H9 (cell line): ENCODE data around the gene FBXL7. TPM values are rescaled to one million over a fixed set of nuclear protein-coding genes. Genes with fewer than 3 reads are reported as not detected.

Experiments used
- DNase-seq: peaks from one replicate; pipeline ENCODE4 v3.0.0-alpha.2; 2017
- H2AFZ ChIP-seq: one replicate; pipeline ENCODE4 v1.6.1; 2013; ENCODE audit warnings: mild to moderate bottlenecking, low read length, control low read depth, moderate library complexity
- H2AK5ac ChIP-seq: 2 replicates; pipeline ENCODE4 v1.6.1; 2013; ENCODE audit warnings: low read length, control low read depth, mixed read lengths; ENCODE audit not compliant: insufficient read length
- H2BK120ac ChIP-seq: one replicate; pipeline ENCODE4 v1.6.1; 2013; ENCODE audit warnings: low read depth, mild to moderate bottlenecking, low read length, control low read depth, inconsistent platforms; ENCODE audit not compliant: poor library complexity, severe bottlenecking
- H2BK12ac ChIP-seq: 2 replicates; pipeline ENCODE4 v1.6.1; 2013; ENCODE audit warnings: low read length, control low read depth, mixed read lengths, low read depth; ENCODE audit not compliant: insufficient read length
- H2BK15ac ChIP-seq: 2 replicates; pipeline ENCODE4 v1.6.1; 2013; ENCODE audit warnings: low read depth, low read length, control low read depth
- H2BK20ac ChIP-seq: one replicate; pipeline ENCODE4 v1.6.1; 2013; ENCODE audit warnings: low read depth, mild to moderate bottlenecking, low read length, control low read depth, inconsistent platforms; ENCODE audit not compliant: poor library complexity, severe bottlenecking
- H2BK5ac ChIP-seq: 2 replicates; pipeline ENCODE4 v1.6.1; 2013; ENCODE audit warnings: low read length, control low read depth, mixed read lengths; ENCODE audit not compliant: insufficient read length
- H3K14ac ChIP-seq: 2 replicates; pipeline ENCODE4 v1.6.1; 2013; ENCODE audit warnings: low read length, control low read depth; ENCODE audit not compliant: insufficient read depth
- H3K18ac ChIP-seq: 2 replicates; pipeline ENCODE4 v1.6.1; 2013; ENCODE audit warnings: low read depth, mild to moderate bottlenecking, mixed read lengths, low read length, control low read depth; ENCODE audit not compliant: insufficient read length
- H3K23ac ChIP-seq: 2 replicates; pipeline ENCODE4 v1.6.1; 2013; ENCODE audit warnings: low read length, control low read depth, mixed read lengths, low read depth; ENCODE audit not compliant: insufficient read length
- H3K23me2 ChIP-seq: 2 replicates; pipeline ENCODE4 v1.6.1; 2013; ENCODE audit warnings: low read depth, mild to moderate bottlenecking, mixed read lengths, low read length, control low read depth; ENCODE audit not compliant: insufficient read length, poor library complexity, severe bottlenecking
- H3K27ac ChIP-seq: 2 replicates; pipeline ENCODE4 v1.5.1; 2013; ENCODE audit warnings: low read length, control low read depth, mixed read lengths, low read depth; ENCODE audit not compliant: insufficient read length
- H3K27me3 ChIP-seq: 2 replicates; pipeline ENCODE4 v1.6.1; 2013; ENCODE audit warnings: low read length, control low read depth, inconsistent platforms; ENCODE audit not compliant: insufficient read depth
- H3K4ac ChIP-seq: 2 replicates; pipeline ENCODE4 v1.6.1; 2013; ENCODE audit warnings: low read depth, mild to moderate bottlenecking, control low read depth, inconsistent platforms, low read length, moderate library complexity
- H3K4me1 ChIP-seq: 2 replicates; pipeline ENCODE4 v1.6.1; 2013; ENCODE audit warnings: low read length, control low read depth, inconsistent platforms; ENCODE audit not compliant: insufficient read depth
- H3K4me2 ChIP-seq: 2 replicates; pipeline ENCODE4 v1.6.1; 2013; ENCODE audit warnings: low read length, control low read depth, mixed read lengths; ENCODE audit not compliant: insufficient read length, insufficient read depth
- H3K56ac ChIP-seq: 2 replicates; pipeline ENCODE4 v1.6.1; 2013; ENCODE audit warnings: low read depth, mild to moderate bottlenecking, mixed read lengths, low read length, control low read depth; ENCODE audit not compliant: insufficient read length
- H3K79me1 ChIP-seq: 2 replicates; pipeline ENCODE4 v1.6.1; 2013; ENCODE audit warnings: low read depth, mild to moderate bottlenecking, moderate library complexity, low read length, control low read depth, inconsistent platforms; ENCODE audit not compliant: insufficient read depth, poor library complexity, severe bottlenecking
- H3K79me2 ChIP-seq: 2 replicates; pipeline ENCODE4 v1.6.1; 2013; ENCODE audit warnings: low read length, control low read depth, inconsistent platforms; ENCODE audit not compliant: insufficient read depth
- H3K9ac ChIP-seq: 2 replicates; pipeline ENCODE4 v1.6.1; 2013; ENCODE audit warnings: low read length, control low read depth, mixed read lengths; ENCODE audit not compliant: insufficient read length; ENCODE audit errors: extremely low read depth
- H3K9me3 ChIP-seq: one replicate; pipeline ENCODE4 v1.6.1; 2013; ENCODE audit warnings: low read depth, low read length, inconsistent platforms; ENCODE audit not compliant: control insufficient read depth
- H3T11ph ChIP-seq: one replicate; pipeline ENCODE4 v1.6.1; 2013; ENCODE audit warnings: mild to moderate bottlenecking, low read length, control low read depth, inconsistent platforms
- H4K20me1 ChIP-seq: one replicate; pipeline ENCODE4 v1.6.1; 2013; ENCODE audit not compliant: control insufficient read depth, insufficient read length, insufficient read depth
- H4K5ac ChIP-seq: 2 replicates; pipeline ENCODE4 v1.6.1; 2013; ENCODE audit warnings: low read depth, mild to moderate bottlenecking, mixed read lengths, low read length, control low read depth; ENCODE audit not compliant: insufficient read length
- H4K8ac ChIP-seq: replicated peaks from 2 replicates; pipeline ENCODE4 v1.6.1; 2013; ENCODE audit warnings: low read length, control low read depth, mixed read lengths, low read depth; ENCODE audit not compliant: insufficient read length
- H4K91ac ChIP-seq: 2 replicates; pipeline ENCODE4 v1.6.1; 2013; ENCODE audit warnings: low read depth, mild to moderate bottlenecking, moderate library complexity, mixed read lengths, low read length, control low read depth; ENCODE audit not compliant: insufficient read length
- H3K27ac Mint-ChIP-seq, 3 experiments: 2 replicates in 2 of 3; 3 replicates in 1 of 3; pipeline ENCODE4 v1.8.0; 2020 to 2021; ENCODE audit warnings: mixed read lengths in 3 of 3, mild to moderate bottlenecking in 1 of 3, moderate library complexity in 1 of 3
- H3K27me3 Mint-ChIP-seq: 2 replicates; pipeline ENCODE4 v1.8.0; 2021; ENCODE audit warnings: low read depth, mild to moderate bottlenecking, moderate library complexity, mixed read lengths
- H3K36me3 Mint-ChIP-seq, 3 experiments: 2 replicates in 2 of 3; 3 replicates in 1 of 3; pipeline ENCODE4 v1.8.0; 2020 to 2021; ENCODE audit warnings: low read depth in 3 of 3, mixed read lengths in 3 of 3; ENCODE audit not compliant: insufficient read depth in 1 of 3
- H3K4me1 Mint-ChIP-seq, 2 experiments: 2 replicates each; pipeline ENCODE4 v1.8.0; 2020; ENCODE audit warnings: mixed read lengths in 2 of 2
- H3K4me3 Mint-ChIP-seq, 2 experiments: 2 replicates in 1 of 2; 3 replicates in 1 of 2; pipeline ENCODE4 v1.8.0; 2020 to 2021; ENCODE audit warnings: mild to moderate bottlenecking in 2 of 2, mixed read lengths in 2 of 2, moderate library complexity in 1 of 2
- H3K9me3 Mint-ChIP-seq, 2 experiments: 2 replicates in 1 of 2; 3 replicates in 1 of 2; pipeline ENCODE4 v1.8.0; 2020; ENCODE audit warnings: mild to moderate bottlenecking in 2 of 2, mixed read lengths in 2 of 2, moderate library complexity in 1 of 2
- WGBS: extraction: QIAGEN DNeasy Blood & Tissue Kit; methylation state at CpG from one replicate; pipeline ENCODE4 v1.1.7; 2013; ENCODE audit warnings: missing lambda C conversion rate, low lambda C conversion rate, mixed read lengths; ENCODE audit not compliant: insufficient read length; ENCODE audit errors: extremely low coverage; 5-methylcytosine and 5-hydroxymethylcytosine counted together
- total RNA-seq: library from RNA; stranded (reverse); gene quantifications from 2 replicates; pipeline ENCODE4 v1.2.1, GENCODE V29; 2021
- TF ChIP-seq, protein P1 (sequence below): fragments of 200-600 bp; sonication (generic); conservative IDR thresholded peaks from 3 replicates; pipeline ENCODE4 v1.8.0; 2021; ENCODE audit warnings: antibody characterized with exemption, mild to moderate bottlenecking

Gene FBXL7
- total RNA-seq, 1 experiment from 2014 or later: 14.6 TPM

DNA sequence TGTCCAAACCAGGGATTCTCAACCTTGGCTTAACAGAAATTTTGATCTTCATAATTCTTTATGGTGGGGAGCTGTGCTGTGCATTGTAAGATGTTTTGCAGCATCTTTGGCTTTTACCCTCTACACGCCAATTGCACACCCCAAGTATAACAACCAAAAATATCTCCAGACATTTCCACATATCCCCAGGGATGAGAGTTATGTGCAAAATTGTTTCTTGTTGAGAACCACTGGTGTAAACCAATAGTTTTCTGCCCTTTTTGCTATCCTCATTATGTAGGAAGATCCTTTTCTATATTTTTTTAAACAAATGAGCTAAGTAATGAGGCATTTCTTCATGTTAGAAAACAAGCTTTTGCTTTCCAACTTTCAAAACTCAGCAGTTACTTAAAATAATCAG is 189.9 kb downstream of the FBXL7 start:
- H3K9ac ChIP-seq: no peak overlapping the region
- no peak overlapping the region for H2BK20ac ChIP-seq
- Mint-ChIP-seq H3K36me3 (peaks cover 0 to 1% (median 0%) of the 10 kb centered on the region in 3 experiments; a peak in 1 of 7 replicates), H3K4me1 (peaks cover 35 to 40% of the 10 kb centered on the region in 2 experiments), H3K9me3 (0 out of 5 replicates have a peak, but pooled peaks cover 0 to 2% of the 10 kb centered on the region in 2 experiments), H3K27ac (no peak overlapping the region), H3K4me3 (no peak overlapping the region), H3K27me3 (no peaks in the 10 kb centered on the region)
- no peak overlapping the region for H3K27ac ChIP-seq
- H2AFZ ChIP-seq: no peak overlapping the region
- H2BK12ac ChIP-seq: no peak overlapping the region
- H3K23ac ChIP-seq: no peak overlapping the region
- H3K4ac ChIP-seq: no peak overlapping the region
- peaks cover 9% of the 10 kb centered on the region; the same call in 1 of the 2 replicates for H3K4me1 ChIP-seq
- H3T11ph ChIP-seq: no peak overlapping the region
- no peak overlapping the region for H2BK15ac ChIP-seq
- H4K20me1 ChIP-seq: no peaks in the 10 kb centered on the region
- no peak overlapping the region for H2BK120ac ChIP-seq
- H3K23me2 ChIP-seq: no peaks in the 10 kb centered on the region
- no peak overlapping the region for H4K91ac ChIP-seq
- H3K79me1 ChIP-seq: no peaks in the 10 kb centered on the region
- H3K27me3 ChIP-seq: no peaks in the 10 kb centered on the region
- TF ChIP-seq, protein P1, sequence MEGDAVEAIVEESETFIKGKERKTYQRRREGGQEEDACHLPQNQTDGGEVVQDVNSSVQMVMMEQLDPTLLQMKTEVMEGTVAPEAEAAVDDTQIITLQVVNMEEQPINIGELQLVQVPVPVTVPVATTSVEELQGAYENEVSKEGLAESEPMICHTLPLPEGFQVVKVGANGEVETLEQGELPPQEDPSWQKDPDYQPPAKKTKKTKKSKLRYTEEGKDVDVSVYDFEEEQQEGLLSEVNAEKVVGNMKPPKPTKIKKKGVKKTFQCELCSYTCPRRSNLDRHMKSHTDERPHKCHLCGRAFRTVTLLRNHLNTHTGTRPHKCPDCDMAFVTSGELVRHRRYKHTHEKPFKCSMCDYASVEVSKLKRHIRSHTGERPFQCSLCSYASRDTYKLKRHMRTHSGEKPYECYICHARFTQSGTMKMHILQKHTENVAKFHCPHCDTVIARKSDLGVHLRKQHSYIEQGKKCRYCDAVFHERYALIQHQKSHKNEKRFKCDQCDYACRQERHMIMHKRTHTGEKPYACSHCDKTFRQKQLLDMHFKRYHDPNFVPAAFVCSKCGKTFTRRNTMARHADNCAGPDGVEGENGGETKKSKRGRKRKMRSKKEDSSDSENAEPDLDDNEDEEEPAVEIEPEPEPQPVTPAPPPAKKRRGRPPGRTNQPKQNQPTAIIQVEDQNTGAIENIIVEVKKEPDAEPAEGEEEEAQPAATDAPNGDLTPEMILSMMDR: no peak
- H3K14ac ChIP-seq: no peak overlapping the region
- H2AK5ac ChIP-seq: no peak overlapping the region
- no peaks in the 10 kb centered on the region for H3K9me3 ChIP-seq
- H4K5ac ChIP-seq: no peak overlapping the region
- H2BK5ac ChIP-seq: no peak overlapping the region
- H3K4me2 ChIP-seq: no peak overlapping the region
- no peak overlapping the region for H3K56ac ChIP-seq
- no peak overlapping the region for H3K18ac ChIP-seq
- DNase-seq: no peak
- peaks cover 2% of the 10 kb centered on the region; the same call in 1 of the 2 replicates for H3K79me2 ChIP-seq
- no CpG with 5 or more reads among the region's 1 CpG for WGBS
- H4K8ac ChIP-seq: no peak overlapping the region
